Measurements from ENCODE around the gene RPH3AL. TPM values are rescaled to one million over a fixed set of nuclear protein-coding genes. Genes with fewer than 3 reads are reported as not detected.
"Not testable (repeated sequence)": the region's sequence is repeated elsewhere in the genome, so short reads cannot be mapped to it uniquely, and the experiment has no call there.

RPH3AL gene
- total RNA-seq, 4 donors from 2014 or later, result 9.6 to 62.4 (median 41.9) TPM

GRCh38 chr17:205817-206216 lies 146.8 kb downstream of the RPH3AL start:
- WGBS, 2 donors, result 87 to 91% methylated on average over 6 of the region's 6 CpGs
- TF ChIP-seq, protein P1, sequence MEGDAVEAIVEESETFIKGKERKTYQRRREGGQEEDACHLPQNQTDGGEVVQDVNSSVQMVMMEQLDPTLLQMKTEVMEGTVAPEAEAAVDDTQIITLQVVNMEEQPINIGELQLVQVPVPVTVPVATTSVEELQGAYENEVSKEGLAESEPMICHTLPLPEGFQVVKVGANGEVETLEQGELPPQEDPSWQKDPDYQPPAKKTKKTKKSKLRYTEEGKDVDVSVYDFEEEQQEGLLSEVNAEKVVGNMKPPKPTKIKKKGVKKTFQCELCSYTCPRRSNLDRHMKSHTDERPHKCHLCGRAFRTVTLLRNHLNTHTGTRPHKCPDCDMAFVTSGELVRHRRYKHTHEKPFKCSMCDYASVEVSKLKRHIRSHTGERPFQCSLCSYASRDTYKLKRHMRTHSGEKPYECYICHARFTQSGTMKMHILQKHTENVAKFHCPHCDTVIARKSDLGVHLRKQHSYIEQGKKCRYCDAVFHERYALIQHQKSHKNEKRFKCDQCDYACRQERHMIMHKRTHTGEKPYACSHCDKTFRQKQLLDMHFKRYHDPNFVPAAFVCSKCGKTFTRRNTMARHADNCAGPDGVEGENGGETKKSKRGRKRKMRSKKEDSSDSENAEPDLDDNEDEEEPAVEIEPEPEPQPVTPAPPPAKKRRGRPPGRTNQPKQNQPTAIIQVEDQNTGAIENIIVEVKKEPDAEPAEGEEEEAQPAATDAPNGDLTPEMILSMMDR (IDR thresholded peaks at IDR 0.05), result no peak
- no peak for TF ChIP-seq POLR2A (IDR thresholded peaks at IDR 0.05)
- TF ChIP-seq EP300 (IDR thresholded peaks at IDR 0.05), result no peak
- Histone ChIP-seq H3K4me1 (peaks cover 0 to 4% (median 0%) of the 10 kb centered on the region in 4 donors), H3K9me3 (peaks cover 0 to 17% (median 0%) of the 10 kb centered on the region in 4 donors), H3K4me3 (no peak overlapping the region), H3K27ac (no peak overlapping the region), H3K36me3 (no peaks in the 10 kb centered on the region), H3K27me3 (no peaks in the 10 kb centered on the region)
- no peak for DNase-seq (ENCODE audit: low spot score in 2 of 2)

- WGBS, 2 donors, result 25 to 64% methylated on average over 3 to 10 of the region's 10 CpGs
- TF ChIP-seq POLR2A (IDR thresholded peaks at IDR 0.05) (no peak), EP300 (IDR thresholded peaks at IDR 0.05) (no peak)
- TF ChIP-seq, protein P1 (IDR thresholded peaks at IDR 0.05), result no peak
These were observed 147.4 kb downstream of the RPH3AL start for GRCh38 chr17:205148-205669.

DNA sequence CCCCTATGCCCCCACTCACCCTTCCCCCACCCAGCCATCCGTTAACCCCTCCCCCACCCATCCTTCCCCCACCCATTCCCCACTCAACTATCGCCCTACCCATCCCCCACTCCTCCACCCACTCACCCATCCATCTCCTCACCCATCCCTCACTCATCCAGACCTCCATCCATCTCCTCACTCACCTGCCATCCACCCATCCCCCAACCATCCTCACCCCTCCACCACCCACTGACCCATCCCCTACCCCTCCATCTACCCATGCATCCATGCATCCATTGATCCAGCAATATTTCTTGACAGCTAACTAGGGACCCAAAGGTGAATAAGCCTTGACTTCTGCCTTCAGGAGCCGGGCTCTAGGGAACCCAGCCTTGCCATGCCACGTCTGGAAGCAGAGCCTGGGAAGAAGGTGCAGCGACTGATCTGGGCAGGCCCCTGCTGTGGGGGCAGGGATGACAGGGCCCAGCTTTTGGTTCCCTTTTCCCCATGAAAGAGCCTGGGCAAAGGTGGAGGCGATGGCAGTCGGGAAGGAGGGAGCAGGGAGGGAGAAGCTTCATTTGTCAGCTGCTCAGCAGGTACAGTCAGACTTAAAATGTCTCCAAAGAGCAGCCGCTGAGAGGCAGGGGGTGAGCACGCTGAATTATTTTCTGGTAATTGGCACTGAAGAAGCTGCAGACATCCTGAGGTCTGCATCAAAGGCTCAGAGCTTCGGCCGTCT lies 148.0 kb downstream of the RPH3AL start:
- no peak overlapping the region for H3K27ac ChIP-seq
- H3K36me3 ChIP-seq, result no peaks in the 10 kb centered on the region
- no peak for DNase-seq (ENCODE audit: low spot score in 2 of 2)
- no peaks in the 10 kb centered on the region for H3K27me3 ChIP-seq
- 46 to 51% methylated on average over 11 of the region's 11 CpGs for WGBS, 2 donors
- H3K9me3 ChIP-seq, result peaks cover 0 to 17% (median 0%) of the 10 kb centered on the region in 4 donors
- H3K4me3 ChIP-seq, result no peak overlapping the region
- peaks cover 0 to 14% (median 0%) of the 10 kb centered on the region in 4 donors for H3K4me1 ChIP-seq
- TF ChIP-seq EP300 (IDR thresholded peaks at IDR 0.05), result no peak

More at GRCh38 chr17:205148-205669, 147.4 kb downstream of the RPH3AL start:
- H3K4me3 ChIP-seq, result no peak overlapping the region
- H3K27ac ChIP-seq, result no peak overlapping the region
- H3K36me3 ChIP-seq, result no peaks in the 10 kb centered on the region
- H3K4me1 ChIP-seq, result peaks cover 0 to 10% (median 0%) of the 10 kb centered on the region in 4 donors
- H3K27me3 ChIP-seq, result no peaks in the 10 kb centered on the region
- peaks cover 0 to 17% (median 0%) of the 10 kb centered on the region in 4 donors for H3K9me3 ChIP-seq
- no peak for DNase-seq (ENCODE audit: low spot score in 2 of 2)

DNA sequence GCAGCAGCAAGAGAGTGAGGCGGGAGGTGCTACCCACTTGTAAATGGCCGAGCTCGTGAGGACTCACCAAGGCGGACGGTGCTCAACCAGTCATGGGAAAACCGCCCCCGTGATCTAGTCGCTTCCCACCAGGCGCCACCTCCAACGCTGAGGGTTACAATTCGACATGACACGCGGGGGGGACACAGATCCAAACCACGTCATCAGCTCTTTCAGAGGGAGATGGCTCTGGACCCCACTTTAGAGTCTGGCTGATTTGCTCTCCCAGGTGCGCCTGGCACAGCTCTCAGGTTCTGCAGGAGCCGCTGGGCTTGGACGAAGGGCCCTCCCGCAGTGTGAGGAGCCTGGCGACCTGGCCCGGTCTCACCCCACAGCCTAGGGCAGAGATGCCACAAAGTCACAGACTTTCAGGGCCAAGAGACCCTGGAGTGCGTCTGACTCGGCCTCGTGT lies 150.1 kb downstream of the RPH3AL start:
- DNase-seq (ENCODE audit: low spot score in 2 of 2), result no peak
- Histone ChIP-seq H3K27me3 (no peaks in the 10 kb centered on the region), H3K4me1 (peaks cover 0 to 25% (median 0%) of the 10 kb centered on the region in 4 donors), H3K4me3 (no peak overlapping the region), H3K9me3 (peaks cover 0 to 6% (median 0%) of the 10 kb centered on the region in 4 donors), H3K27ac (no peak overlapping the region), H3K36me3 (no peaks in the 10 kb centered on the region)
- no peak for TF ChIP-seq EP300 (IDR thresholded peaks at IDR 0.05)
- TF ChIP-seq POLR2A (IDR thresholded peaks at IDR 0.05), result no peak
- 80 to 85% methylated on average over 20 to 22 of the region's 23 CpGs for WGBS, 2 donors

GRCh38 chr17:201736-202135 lies 150.9 kb downstream of the RPH3AL start:
- H3K27me3 ChIP-seq; H3K36me3 ChIP-seq; H3K27ac ChIP-seq; H3K4me3 ChIP-seq; DNase-seq (ENCODE audit: low spot score in 2 of 2); H3K9me3 ChIP-seq: not testable (repeated sequence)
- 34 to 63% methylated on average over 5 to 8 of the region's 13 CpGs for WGBS, 2 donors
- H3K4me1 ChIP-seq, result peaks cover 0 to 25% (median 0%) of the 10 kb centered on the region in 4 donors

- not testable (repeated sequence) for H3K27ac ChIP-seq; H3K36me3 ChIP-seq; DNase-seq (ENCODE audit: low spot score in 2 of 2); H3K9me3 ChIP-seq; H3K27me3 ChIP-seq; H3K4me3 ChIP-seq
- peaks cover 0 to 25% (median 0%) of the 10 kb centered on the region in 4 donors for H3K4me1 ChIP-seq
- 75 to 76% methylated on average over 6 to 7 of the region's 16 CpGs for WGBS, 2 donors
These were observed 151.3 kb downstream of the RPH3AL start for GRCh38 chr17:201257-201656.

DNA sequence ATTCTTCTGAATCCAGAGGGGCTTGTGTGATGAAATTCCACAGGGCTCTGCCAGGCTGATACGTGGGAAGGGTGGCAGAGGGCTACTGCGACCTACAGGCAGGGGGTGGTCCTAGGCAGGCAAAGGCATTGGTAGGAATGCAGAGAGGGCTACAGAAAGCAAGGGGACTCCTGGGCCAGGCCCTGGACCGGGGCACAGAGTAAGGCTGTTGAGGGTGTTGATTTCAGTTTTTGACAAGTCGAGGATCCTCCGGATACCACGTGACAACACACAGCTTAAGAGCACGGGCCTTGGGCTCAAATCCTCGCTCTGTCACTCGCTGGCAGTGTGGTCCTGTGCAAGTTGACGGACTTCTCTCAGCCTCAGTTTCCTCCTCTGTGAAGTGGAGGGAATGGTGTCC lies 152.0 kb downstream of the RPH3AL start:
- Histone ChIP-seq H3K4me3 (no peak overlapping the region), H3K36me3 (no peaks in the 10 kb centered on the region), H3K27me3 (peaks cover 0 to 12% of the 10 kb centered on the region in 2 donors), H3K9me3 (no peaks in the 10 kb centered on the region), H3K27ac (peak overlapping the region in 1 of 4 donors; percentile 24), H3K4me1 (peaks cover 0 to 25% (median 0%) of the 10 kb centered on the region in 4 donors)
- WGBS, 2 donors, result 59 to 77% methylated on average over 10 of the region's 10 CpGs
- TF ChIP-seq, protein P1 (IDR thresholded peaks at IDR 0.05), result no peak
- TF ChIP-seq POLR2A (IDR thresholded peaks at IDR 0.05), result no peak
- no peak for TF ChIP-seq EP300 (IDR thresholded peaks at IDR 0.05)
- DNase-seq (ENCODE audit: low spot score in 2 of 2), result no peak

All from tibial nerve (tissue), 4 donors.